ENCODE data around the gene VPS33A. TPM values are rescaled to one million over a fixed set of nuclear protein-coding genes. Genes with fewer than 3 reads are reported as not detected.

VPS33A gene
- total and polyA plus RNA-seq, 2 experiments from 2014 or later, result 23.1 to 35.2 TPM

DNA sequence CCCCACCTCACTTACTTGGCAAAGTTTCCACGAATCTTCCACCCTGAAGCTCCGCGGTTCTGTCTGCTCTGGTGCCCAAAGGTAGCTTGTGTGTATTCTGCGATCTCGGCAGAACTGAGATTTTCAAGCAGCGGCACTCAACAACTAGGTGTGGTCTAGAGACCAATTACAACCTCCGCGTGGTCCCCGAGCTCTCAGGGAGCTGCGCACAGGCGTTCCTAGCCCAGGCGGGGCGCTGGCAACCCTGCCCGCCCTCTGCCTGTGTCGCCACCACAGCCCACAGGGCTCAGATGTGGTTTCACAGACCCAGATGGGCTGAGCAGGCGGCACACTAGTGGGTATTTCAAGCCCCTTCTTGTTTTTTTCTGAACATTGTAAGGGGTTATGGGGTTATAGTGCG lies 39.0 kb downstream of the VPS33A start:
- DNase-seq (ENCODE audit: low spot score), result no peak
- Histone ChIP-seq H4K20me1 (ENCODE audit: insufficient read depth, poor library complexity, severe bottlenecking) (peaks cover 9% of the 10 kb centered on the region), H3K9me3 (ENCODE audit: low read depth) (no peaks in the 10 kb centered on the region), H3K27me3 (no peaks in the 10 kb centered on the region), H3K4me1 (ENCODE audit: insufficient read depth) (peaks cover 12% of the 10 kb centered on the region), H3K4me3 (no peak overlapping the region), H3K4me2 (no peak overlapping the region), H3K36me3 (replicated peaks; ENCODE audit: insufficient read depth, low read depth) (no peaks in the 10 kb centered on the region), H3K9me2 (replicated peaks; ENCODE audit: insufficient read depth) (no peaks in the 10 kb centered on the region), H3K79me2 (peaks cover 29% of the 10 kb centered on the region), H2AFZ (no peak overlapping the region), H3K27ac (no peak overlapping the region)
- TF ChIP-seq EZH2phosphoT487 (IDR thresholded peaks at IDR 0.05; ENCODE audit: low read depth, severe bottlenecking, unreplicated experiment) (no peak), EZH2 (IDR thresholded peaks at IDR 0.05; ENCODE audit: borderline replicate concordance) (no peak)
- TF ChIP-seq, protein P1, sequence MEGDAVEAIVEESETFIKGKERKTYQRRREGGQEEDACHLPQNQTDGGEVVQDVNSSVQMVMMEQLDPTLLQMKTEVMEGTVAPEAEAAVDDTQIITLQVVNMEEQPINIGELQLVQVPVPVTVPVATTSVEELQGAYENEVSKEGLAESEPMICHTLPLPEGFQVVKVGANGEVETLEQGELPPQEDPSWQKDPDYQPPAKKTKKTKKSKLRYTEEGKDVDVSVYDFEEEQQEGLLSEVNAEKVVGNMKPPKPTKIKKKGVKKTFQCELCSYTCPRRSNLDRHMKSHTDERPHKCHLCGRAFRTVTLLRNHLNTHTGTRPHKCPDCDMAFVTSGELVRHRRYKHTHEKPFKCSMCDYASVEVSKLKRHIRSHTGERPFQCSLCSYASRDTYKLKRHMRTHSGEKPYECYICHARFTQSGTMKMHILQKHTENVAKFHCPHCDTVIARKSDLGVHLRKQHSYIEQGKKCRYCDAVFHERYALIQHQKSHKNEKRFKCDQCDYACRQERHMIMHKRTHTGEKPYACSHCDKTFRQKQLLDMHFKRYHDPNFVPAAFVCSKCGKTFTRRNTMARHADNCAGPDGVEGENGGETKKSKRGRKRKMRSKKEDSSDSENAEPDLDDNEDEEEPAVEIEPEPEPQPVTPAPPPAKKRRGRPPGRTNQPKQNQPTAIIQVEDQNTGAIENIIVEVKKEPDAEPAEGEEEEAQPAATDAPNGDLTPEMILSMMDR (IDR thresholded peaks at IDR 0.05; ENCODE audit: poor library complexity), result no peak
- WGBS (ENCODE audit: low lambda C conversion rate, missing lambda C conversion rate), result 98% methylated on average over 17 of the region's 17 CpGs

DNA sequence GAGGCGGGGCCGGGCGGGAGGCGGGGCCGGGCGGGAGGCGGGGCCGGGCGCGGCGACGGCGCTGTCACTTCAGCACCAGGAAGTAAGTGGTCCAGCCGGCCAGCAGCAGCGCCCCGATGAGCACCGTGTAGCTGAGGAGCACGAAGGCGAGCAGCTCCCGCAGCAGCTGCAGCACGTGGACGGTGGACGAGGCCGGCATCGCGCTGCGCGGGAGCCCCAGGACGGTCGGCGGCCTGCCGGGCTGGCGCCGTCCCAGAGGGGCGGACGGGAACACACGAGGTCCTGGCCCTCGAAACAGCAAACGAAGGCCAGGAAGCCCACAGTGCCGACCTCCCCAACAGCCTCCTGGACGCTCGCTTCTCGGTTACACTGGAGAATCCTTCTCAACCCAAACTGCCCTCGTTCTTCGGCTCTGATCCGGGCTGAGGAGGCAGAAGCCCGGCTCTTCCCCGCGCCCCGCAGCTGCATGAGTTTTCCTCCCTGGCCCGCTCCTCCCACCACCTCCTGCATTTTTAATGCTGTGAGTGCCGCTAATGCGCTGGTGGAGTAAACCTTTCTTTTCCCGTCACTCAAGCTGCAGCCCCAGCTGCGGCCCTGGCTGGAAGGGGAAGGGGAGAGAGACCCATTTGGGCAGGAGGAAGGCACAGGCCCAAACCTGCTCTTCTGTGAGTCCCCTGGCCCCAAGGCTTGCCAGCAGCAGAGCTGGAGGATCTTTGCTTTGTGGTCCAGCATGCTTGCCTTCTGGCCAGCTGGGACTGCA lies 39.7 kb downstream of the VPS33A start:
- peaks cover 36% of the 10 kb centered on the region for H3K79me2 ChIP-seq
- 44% methylated on average over 26 of the region's 55 CpGs for WGBS (ENCODE audit: low lambda C conversion rate, missing lambda C conversion rate)
- no peak overlapping the region for H3K27ac ChIP-seq
- peaks cover 12% of the 10 kb centered on the region for H3K4me1 ChIP-seq (ENCODE audit: insufficient read depth)
- peaks cover 9% of the 10 kb centered on the region for H4K20me1 ChIP-seq (ENCODE audit: insufficient read depth, poor library complexity, severe bottlenecking)
- peak overlapping the region; percentile 74 for H3K4me2 ChIP-seq
- no peaks in the 10 kb centered on the region for H3K36me3 ChIP-seq (replicated peaks; ENCODE audit: insufficient read depth, low read depth)
- no peak overlapping the region for H3K4me3 ChIP-seq
- no peak for TF ChIP-seq EZH2phosphoT487 (IDR thresholded peaks at IDR 0.05; ENCODE audit: low read depth, severe bottlenecking, unreplicated experiment)
- TF ChIP-seq, protein P1 (IDR thresholded peaks at IDR 0.05; ENCODE audit: poor library complexity), result no peak
- no peak for TF ChIP-seq EZH2 (IDR thresholded peaks at IDR 0.05; ENCODE audit: borderline replicate concordance)
- no peaks in the 10 kb centered on the region for H3K9me3 ChIP-seq (ENCODE audit: low read depth)
- H3K9me2 ChIP-seq (replicated peaks; ENCODE audit: insufficient read depth), result no peaks in the 10 kb centered on the region
- DNase-seq (ENCODE audit: low spot score), result no peak
- no peaks in the 10 kb centered on the region for H3K27me3 ChIP-seq
- H2AFZ ChIP-seq, result no peak overlapping the region

DNA sequence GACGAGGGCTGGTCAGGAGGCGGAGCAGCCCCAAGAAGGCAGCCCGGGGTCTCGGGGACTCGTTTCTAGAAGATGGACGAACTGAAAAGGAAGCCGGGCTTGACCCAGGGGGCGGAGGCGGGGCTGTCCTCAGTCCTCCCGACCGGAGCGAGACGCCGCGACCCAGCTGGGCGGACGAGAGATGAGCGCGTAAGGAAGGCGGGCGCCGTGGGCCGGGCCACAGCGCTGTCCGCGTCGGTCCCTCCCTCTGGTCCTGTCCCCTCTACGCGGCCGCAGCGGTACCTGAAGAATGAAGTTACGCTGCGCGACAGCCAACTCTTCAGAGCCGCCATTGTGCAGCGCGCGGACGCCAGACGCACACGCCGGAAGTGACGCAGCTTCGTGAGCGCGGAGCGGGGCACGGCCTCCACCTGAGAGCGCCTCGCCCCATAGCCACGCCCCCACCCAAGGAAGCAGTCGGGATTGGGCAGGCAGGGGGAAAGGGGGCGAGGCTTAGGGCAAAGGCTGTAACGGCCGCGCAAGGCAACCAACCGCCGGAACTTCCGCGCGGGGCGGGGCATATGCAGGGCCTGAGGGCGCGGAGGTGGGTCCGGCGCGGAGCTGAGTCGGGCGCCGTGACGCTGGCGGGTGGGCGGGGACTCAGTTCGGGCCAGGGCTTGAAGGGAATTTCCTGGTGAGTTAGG lies 40.5 kb downstream of the VPS33A start, which contains the start of gene DIABLO:
TSS of gene DIABLO (minus strand) at position 370 of the 683 bp plus-strand sequence. CDS start at position 332, 38 bp downstream.
- H4K20me1 ChIP-seq (ENCODE audit: insufficient read depth, poor library complexity, severe bottlenecking), result peaks cover 9% of the 10 kb centered on the region
- peak within 1 kb of the TSS; percentile 34 for H3K4me3 ChIP-seq
- H3K27me3 ChIP-seq, result no peaks in the 10 kb centered on the region
- no peak for TF ChIP-seq EZH2phosphoT487 (IDR thresholded peaks at IDR 0.05; ENCODE audit: low read depth, severe bottlenecking, unreplicated experiment)
- no peak for TF ChIP-seq EZH2 (IDR thresholded peaks at IDR 0.05; ENCODE audit: borderline replicate concordance)
- TF ChIP-seq, protein P1 (IDR thresholded peaks at IDR 0.05; ENCODE audit: poor library complexity), result no peak
- H3K9me2 ChIP-seq (replicated peaks; ENCODE audit: insufficient read depth), result no peaks in the 10 kb centered on the region
- peak; percentile 100 for DNase-seq (ENCODE audit: low spot score)
- no peaks in the 10 kb centered on the region for H3K36me3 ChIP-seq (replicated peaks; ENCODE audit: insufficient read depth, low read depth)
- H3K4me2 ChIP-seq, result peak within 1 kb of the TSS; percentile 90
- peaks cover 43% of the 10 kb centered on the region for H3K79me2 ChIP-seq
- peak within 1 kb of the TSS; percentile 97 for H3K27ac ChIP-seq
- WGBS (ENCODE audit: low lambda C conversion rate, missing lambda C conversion rate), result under 1% methylated on average over 51 of the region's 74 CpGs
- H3K9me3 ChIP-seq (ENCODE audit: low read depth), result no peaks in the 10 kb centered on the region
- peak within 1 kb of the TSS; percentile 59 for H2AFZ ChIP-seq
- H3K4me1 ChIP-seq (ENCODE audit: insufficient read depth), result peaks cover 12% of the 10 kb centered on the region

Data from hepatocyte (in vitro differentiated cells).